GM12872 (cell line): ENCODE data around the gene IMPA2.

ENCODE experiments used
- TF ChIP-seq, protein P1 (sequence below): IDR thresholded peaks from 3 replicates; pipeline ENCODE4 v1.5.1; 2011; ENCODE audit warnings: low read depth, mild to moderate bottlenecking, low read length, moderate library complexity; ENCODE audit not compliant: insufficient read depth

The IMPA2 gene

DNA sequence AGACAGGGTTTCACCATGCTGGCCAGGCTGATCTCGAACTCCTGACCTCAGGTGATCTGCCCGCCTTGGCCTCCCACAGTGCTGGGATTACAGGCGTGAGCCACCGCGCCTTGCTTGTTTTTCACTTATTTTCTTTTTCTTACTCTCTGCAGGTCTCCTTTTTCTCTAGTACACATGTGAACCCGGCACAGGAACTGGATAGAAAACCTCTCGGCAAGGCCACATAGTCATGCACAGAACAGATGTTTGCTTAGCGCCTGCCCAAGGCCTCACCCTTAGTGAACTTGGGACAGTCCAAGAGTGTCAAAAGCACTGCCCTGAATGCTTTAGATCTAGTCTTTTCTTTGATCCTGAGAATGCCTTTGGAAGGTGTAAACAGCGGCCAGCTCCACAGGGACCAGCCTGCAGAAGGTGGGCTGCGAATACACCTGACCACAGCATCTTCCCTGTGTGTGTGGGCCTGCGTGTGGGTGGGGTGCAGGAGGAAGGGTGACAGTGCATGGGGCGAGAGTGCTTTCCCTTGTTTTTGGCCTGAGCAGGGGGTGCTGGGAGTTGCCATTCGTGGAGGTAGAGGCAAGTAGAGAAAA is 27.0 kb downstream of the IMPA2 start:
- TF ChIP-seq, protein P1, sequence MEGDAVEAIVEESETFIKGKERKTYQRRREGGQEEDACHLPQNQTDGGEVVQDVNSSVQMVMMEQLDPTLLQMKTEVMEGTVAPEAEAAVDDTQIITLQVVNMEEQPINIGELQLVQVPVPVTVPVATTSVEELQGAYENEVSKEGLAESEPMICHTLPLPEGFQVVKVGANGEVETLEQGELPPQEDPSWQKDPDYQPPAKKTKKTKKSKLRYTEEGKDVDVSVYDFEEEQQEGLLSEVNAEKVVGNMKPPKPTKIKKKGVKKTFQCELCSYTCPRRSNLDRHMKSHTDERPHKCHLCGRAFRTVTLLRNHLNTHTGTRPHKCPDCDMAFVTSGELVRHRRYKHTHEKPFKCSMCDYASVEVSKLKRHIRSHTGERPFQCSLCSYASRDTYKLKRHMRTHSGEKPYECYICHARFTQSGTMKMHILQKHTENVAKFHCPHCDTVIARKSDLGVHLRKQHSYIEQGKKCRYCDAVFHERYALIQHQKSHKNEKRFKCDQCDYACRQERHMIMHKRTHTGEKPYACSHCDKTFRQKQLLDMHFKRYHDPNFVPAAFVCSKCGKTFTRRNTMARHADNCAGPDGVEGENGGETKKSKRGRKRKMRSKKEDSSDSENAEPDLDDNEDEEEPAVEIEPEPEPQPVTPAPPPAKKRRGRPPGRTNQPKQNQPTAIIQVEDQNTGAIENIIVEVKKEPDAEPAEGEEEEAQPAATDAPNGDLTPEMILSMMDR = no peak

DNA sequence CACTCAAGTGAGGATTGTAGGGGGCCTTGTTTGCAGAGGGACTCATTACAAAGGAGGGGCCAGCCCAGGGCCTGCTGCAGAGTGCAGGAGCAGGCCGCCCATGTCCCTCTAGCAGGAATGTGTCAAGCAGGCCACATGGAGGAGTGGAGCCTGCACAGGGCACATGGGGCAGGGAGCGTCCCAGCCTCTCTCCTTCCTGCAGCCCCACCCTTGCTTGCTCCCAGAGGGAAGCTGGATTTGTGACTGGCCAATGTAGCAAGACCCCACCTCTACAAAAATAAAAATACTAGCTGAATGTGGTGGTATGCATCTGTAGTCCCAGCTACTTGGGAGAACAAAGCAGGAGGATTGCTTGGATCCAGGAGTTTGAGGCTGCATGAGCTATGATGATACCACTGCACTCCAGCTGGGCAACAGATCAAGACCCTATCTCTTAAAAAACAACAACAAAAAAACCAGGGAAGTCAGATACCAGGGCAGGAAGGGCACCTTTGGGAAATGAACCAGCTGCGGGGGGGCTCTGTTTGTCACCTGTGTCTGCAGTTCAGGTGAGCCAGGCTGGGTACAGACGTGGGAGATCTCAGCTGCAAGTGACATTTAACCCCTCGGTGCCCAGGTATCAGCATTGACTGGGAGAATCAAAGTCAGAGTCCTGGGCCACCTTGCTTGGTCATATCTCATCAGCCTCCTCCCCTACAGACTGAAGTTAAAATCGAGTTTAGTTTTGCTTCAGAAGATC is 27.7 kb downstream of the IMPA2 start:
- TF ChIP-seq, protein P1 = no peak

DNA sequence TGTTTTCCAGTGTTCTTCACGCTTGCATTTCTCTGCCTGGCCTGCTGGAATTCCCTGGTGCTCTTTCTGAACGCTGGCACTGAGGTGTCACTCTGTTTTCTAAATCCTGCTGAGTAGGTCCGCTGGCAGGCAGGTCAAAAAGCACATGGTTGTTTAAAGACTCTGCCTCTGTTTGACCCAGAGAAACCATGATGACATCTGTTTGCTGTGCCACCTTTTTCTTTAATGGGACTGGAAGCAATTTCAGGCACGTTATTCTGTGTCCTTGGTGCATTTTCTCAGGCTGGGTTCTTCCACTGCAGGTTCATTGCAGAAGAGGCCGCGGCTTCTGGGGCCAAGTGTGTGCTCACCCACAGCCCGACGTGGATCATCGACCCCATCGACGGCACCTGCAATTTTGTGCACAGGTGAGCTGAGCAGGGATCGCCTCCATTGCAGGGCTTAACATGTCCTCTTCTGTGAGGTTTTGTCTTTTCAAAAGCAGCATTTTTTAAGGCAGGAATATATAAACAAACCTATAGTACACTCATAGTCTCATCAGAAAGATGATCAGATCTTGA is 28.4 kb downstream of the IMPA2 start:
- TF ChIP-seq, protein P1 = no peak

- TF ChIP-seq, protein P1 = no peak
Measured at GRCh38 chr18:12010187-12010802, 29.0 kb downstream of the IMPA2 start.

DNA sequence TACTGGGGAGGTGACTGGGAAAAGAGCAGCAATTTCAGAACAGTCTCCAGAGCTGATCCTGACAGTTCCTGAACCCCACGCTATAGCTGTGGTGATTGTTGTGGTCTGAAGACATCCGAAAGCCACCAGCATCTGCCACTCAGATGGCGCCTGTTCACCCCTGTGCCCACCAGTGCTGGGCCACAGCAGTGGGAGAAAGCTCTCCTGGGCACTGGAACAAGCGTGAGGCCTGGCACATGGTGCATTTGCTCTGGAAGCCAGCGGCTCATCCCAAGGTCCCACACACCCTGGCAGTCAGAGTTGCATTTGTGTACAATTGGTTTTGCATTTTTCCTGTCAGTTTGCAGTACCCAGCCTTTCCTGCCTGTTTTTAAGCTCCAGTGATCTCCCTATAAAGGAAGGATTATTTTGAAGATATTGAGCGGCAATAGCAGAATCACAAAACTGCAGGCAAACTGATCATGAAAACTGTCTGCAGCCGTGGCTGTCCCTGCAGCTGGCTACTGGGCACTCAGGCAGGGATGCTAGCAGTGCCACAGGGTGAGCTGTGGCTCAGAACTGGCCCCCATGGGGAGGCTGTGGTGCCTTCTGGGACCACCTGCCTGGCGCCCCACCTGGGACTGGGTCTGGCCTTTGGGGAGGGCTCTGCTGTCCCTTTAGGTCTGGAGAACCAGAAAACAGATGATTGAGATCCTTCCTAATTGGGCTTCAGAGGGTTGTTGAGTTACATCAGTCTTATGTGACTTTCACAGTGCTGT is 30.1 kb downstream of the IMPA2 start:
- TF ChIP-seq, protein P1 = no peak

GRCh38 chr18:12011957-12012549 is 30.7 kb downstream of the IMPA2 start:
- TF ChIP-seq, protein P1 = no peak
